T1000 (cell line): ENCODE data around the gene AKT2.
A peak's percentile ranks its signal among the peaks of the same experiment; 100 is the strongest.

Experiments
- DNase-seq: peaks from one replicate; lab custom pipeline; 2025; ENCODE audit warnings: mixed read lengths; lab: John Stamatoyannopoulos, UW

Gene AKT2

GRCh38 chr19:40217934-40218890 is 66.9 kb downstream of the AKT2 start, which contains the start of gene TTC9B:
Gene TTC9B, minus strand, starts transcription at chr19:40218384. Its CDS starts 3 bp downstream, at chr19:40218381.
- DNase-seq: no peak

GRCh38 chr19:40217027-40217810 is 67.9 kb downstream of the AKT2 start:
- DNase-seq: no peak

GRCh38 chr19:40216777-40217026 is 68.4 kb downstream of the AKT2 start:
- no peak for DNase-seq

- no peak for DNase-seq
Observed at GRCh38 chr19:40216013-40216776, 69.0 kb downstream of the AKT2 start.

- DNase-seq: no peak
Observed at GRCh38 chr19:40214936-40215335, 70.2 kb downstream of the AKT2 start.

- no peak for DNase-seq
Observed at GRCh38 chr19:40213882-40214570, 71.1 kb downstream of the AKT2 start.

- no peak for DNase-seq
Observed at GRCh38 chr19:40213251-40213829, 71.8 kb downstream of the AKT2 start.

- DNase-seq: no peak
Observed at GRCh38 chr19:40210889-40211288, 74.3 kb downstream of the AKT2 start.

GRCh38 chr19:40208602-40209001 is 76.5 kb downstream of the AKT2 start:
- no peak for DNase-seq

- no peak for DNase-seq
Observed at GRCh38 chr19:40205760-40206159, 79.4 kb downstream of the AKT2 start.

GRCh38 chr19:40204381-40204780 is 80.8 kb downstream of the AKT2 start:
- no peak for DNase-seq

GRCh38 chr19:40200341-40201099 is 84.6 kb downstream of the AKT2 start:
- DNase-seq: no peak

GRCh38 chr19:40198272-40198990 is 86.7 kb downstream of the AKT2 start:
- no peak for DNase-seq

- DNase-seq: no peak
Observed at GRCh38 chr19:40193587-40193849, 91.6 kb downstream of the AKT2 start.

GRCh38 chr19:40192758-40193586 is 92.2 kb downstream of the AKT2 start:
- no peak for DNase-seq

GRCh38 chr19:40191836-40192646 is 93.1 kb downstream of the AKT2 start:
- no peak for DNase-seq

- peak; percentile 73 for DNase-seq
Observed at GRCh38 chr19:40190891-40191835, 94.0 kb downstream of the AKT2 start, which contains the start of gene MAP3K10. Gene MAP3K10, plus strand, starts transcription at chr19:40191426. Its CDS starts 606 bp downstream, at chr19:40192032.
